ENCODE measurements around the gene KLHL8.

Gene KLHL8

GRCh38 chr4:87216469-87216868, 3.9 kb downstream of the KLHL8 start:
- Mint-ChIP-seq H3K4me3 (no peak overlapping the region), H3K27me3 (no peaks in the 10 kb centered on the region), H3K27ac (no peak overlapping the region), H3K9me3 (no peaks in the 10 kb centered on the region), H3K36me3 (peaks cover 3% of the 10 kb centered on the region), H3K4me1 (peaks cover 16% of the 10 kb centered on the region)
- no peak for DNase-seq
- CTCF ChIA-PET = no interaction called here

- Mint-ChIP-seq H3K4me1 (peaks cover 19% of the 10 kb centered on the region), H3K4me3 (no peak overlapping the region), H3K36me3 (peaks cover 3% of the 10 kb centered on the region), H3K27me3 (no peaks in the 10 kb centered on the region), H3K27ac (no peak overlapping the region), H3K9me3 (no peaks in the 10 kb centered on the region)
- CTCF ChIA-PET = no interaction called here
- no peak for DNase-seq
Observed at GRCh38 chr4:87213421-87214075, 6.9 kb downstream of the KLHL8 start.

GRCh38 chr4:87211249-87211952, 9.0 kb downstream of the KLHL8 start:
- H3K4me1 Mint-ChIP-seq = peaks cover 14% of the 10 kb centered on the region
- no peaks in the 10 kb centered on the region for H3K9me3 Mint-ChIP-seq
- DNase-seq = no peak
- CTCF ChIA-PET = interaction anchor here (0.9 kb wide), 1 partner anchor 8 kb away, joined by 4 read pairs; no protein-coding TSS in a partner anchor
- H3K27ac Mint-ChIP-seq = no peak overlapping the region
- H3K4me3 Mint-ChIP-seq = no peak overlapping the region
- H3K36me3 Mint-ChIP-seq = peaks cover 10% of the 10 kb centered on the region
- no peaks in the 10 kb centered on the region for H3K27me3 Mint-ChIP-seq

- Mint-ChIP-seq H3K27ac (peak overlapping the region; percentile 69), H3K27me3 (no peaks in the 10 kb centered on the region), H3K9me3 (no peaks in the 10 kb centered on the region), H3K36me3 (peaks cover 9% of the 10 kb centered on the region), H3K4me1 (peaks cover 13% of the 10 kb centered on the region), H3K4me3 (peak overlapping the region; percentile 47)
- CTCF ChIA-PET = interaction anchor here (1.3 kb wide), 1 partner anchor 27 kb away, joined by 3 read pairs; no protein-coding TSS in a partner anchor
- DNase-seq = peak; percentile 60
Observed at GRCh38 chr4:87209696-87210095, 10.7 kb downstream of the KLHL8 start.

- H3K36me3 Mint-ChIP-seq = peaks cover 12% of the 10 kb centered on the region
- no peak overlapping the region for H3K4me3 Mint-ChIP-seq
- peak overlapping the region; percentile 70 for H3K27ac Mint-ChIP-seq
- no peak for DNase-seq
- no peaks in the 10 kb centered on the region for H3K27me3 Mint-ChIP-seq
- peaks cover 13% of the 10 kb centered on the region for H3K4me1 Mint-ChIP-seq
- H3K9me3 Mint-ChIP-seq = no peaks in the 10 kb centered on the region
- CTCF ChIA-PET = no interaction called here
Observed at GRCh38 chr4:87209182-87209581, 11.2 kb downstream of the KLHL8 start.

- Mint-ChIP-seq H3K4me3 (no peak overlapping the region), H3K4me1 (peaks cover 5% of the 10 kb centered on the region), H3K27me3 (no peaks in the 10 kb centered on the region), H3K9me3 (peaks cover 15% of the 10 kb centered on the region), H3K27ac (no peak overlapping the region), H3K36me3 (peaks cover 18% of the 10 kb centered on the region)
- CTCF ChIA-PET = interaction anchor here (0.6 kb wide), 1 partner anchor 54 kb away, joined by 3 read pairs; no protein-coding TSS in a partner anchor
- no peak for DNase-seq
Observed at GRCh38 chr4:87204559-87204958, 15.9 kb downstream of the KLHL8 start.

DNA sequence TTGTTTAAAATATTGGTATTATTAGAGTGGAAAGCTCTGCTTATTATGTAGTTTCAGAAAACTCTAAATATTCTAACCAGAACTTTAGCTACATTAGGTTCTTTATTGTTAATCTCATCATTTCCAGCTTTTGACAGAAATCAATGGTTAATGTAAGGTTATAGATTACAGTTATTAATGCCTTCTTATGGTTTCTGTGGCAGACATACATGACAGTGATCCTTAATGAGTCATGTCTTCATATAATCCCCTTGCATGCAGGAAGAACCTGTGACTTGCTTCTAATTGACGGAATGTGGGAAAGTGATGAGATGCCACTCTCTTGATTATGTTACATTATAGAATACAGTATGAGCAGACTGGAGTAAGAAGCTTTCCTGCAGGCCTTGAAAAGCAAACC, 23.5 kb downstream of the KLHL8 start:
- H3K27ac Mint-ChIP-seq = no peak overlapping the region
- no peak overlapping the region for H3K4me3 Mint-ChIP-seq
- CTCF ChIA-PET = interaction anchor here (0.9 kb wide), 2 partner anchors 9 to 47 kb away, joined by 3 read pairs; no protein-coding TSS in a partner anchor
- no peaks in the 10 kb centered on the region for H3K27me3 Mint-ChIP-seq
- no peaks in the 10 kb centered on the region for H3K36me3 Mint-ChIP-seq
- H3K9me3 Mint-ChIP-seq = no peaks in the 10 kb centered on the region
- no peak for DNase-seq
- H3K4me1 Mint-ChIP-seq = peaks cover 2% of the 10 kb centered on the region

DNA sequence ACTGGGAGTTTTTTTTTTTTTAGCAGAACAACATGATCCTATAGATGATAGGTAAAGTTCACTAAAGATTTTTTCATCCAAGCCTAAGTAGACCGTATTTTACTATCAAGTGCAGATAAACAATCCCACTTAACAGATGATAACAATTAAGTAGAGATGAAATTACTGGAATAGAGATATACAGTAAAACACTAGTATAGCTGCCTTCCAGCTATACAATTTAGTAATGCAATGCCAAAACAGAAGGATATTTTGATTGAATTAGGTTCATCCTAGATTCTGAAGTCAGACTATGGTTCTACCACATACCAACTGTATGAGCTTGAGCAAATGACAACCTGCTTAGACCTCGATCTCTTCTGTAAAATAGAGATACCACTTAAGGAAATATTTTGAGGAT, 24.3 kb downstream of the KLHL8 start:
- no peaks in the 10 kb centered on the region for H3K27me3 Mint-ChIP-seq
- H3K36me3 Mint-ChIP-seq = no peaks in the 10 kb centered on the region
- CTCF ChIA-PET = interaction anchor here (0.9 kb wide), 1 partner anchor 46 kb away, joined by 3 read pairs; no protein-coding TSS in a partner anchor
- DNase-seq = no peak
- no peaks in the 10 kb centered on the region for H3K9me3 Mint-ChIP-seq
- no peak overlapping the region for H3K4me3 Mint-ChIP-seq
- H3K4me1 Mint-ChIP-seq = peaks cover 2% of the 10 kb centered on the region
- no peak overlapping the region for H3K27ac Mint-ChIP-seq

- H3K9me3 Mint-ChIP-seq = no peaks in the 10 kb centered on the region
- H3K4me3 Mint-ChIP-seq = no peak overlapping the region
- DNase-seq = no peak
- no peak overlapping the region for H3K27ac Mint-ChIP-seq
- CTCF ChIA-PET = no interaction called here
- peaks cover under 1% of the 10 kb centered on the region for H3K4me1 Mint-ChIP-seq
- no peaks in the 10 kb centered on the region for H3K36me3 Mint-ChIP-seq
- no peaks in the 10 kb centered on the region for H3K27me3 Mint-ChIP-seq
Observed at GRCh38 chr4:87193958-87194675, 26.3 kb downstream of the KLHL8 start.

DNA sequence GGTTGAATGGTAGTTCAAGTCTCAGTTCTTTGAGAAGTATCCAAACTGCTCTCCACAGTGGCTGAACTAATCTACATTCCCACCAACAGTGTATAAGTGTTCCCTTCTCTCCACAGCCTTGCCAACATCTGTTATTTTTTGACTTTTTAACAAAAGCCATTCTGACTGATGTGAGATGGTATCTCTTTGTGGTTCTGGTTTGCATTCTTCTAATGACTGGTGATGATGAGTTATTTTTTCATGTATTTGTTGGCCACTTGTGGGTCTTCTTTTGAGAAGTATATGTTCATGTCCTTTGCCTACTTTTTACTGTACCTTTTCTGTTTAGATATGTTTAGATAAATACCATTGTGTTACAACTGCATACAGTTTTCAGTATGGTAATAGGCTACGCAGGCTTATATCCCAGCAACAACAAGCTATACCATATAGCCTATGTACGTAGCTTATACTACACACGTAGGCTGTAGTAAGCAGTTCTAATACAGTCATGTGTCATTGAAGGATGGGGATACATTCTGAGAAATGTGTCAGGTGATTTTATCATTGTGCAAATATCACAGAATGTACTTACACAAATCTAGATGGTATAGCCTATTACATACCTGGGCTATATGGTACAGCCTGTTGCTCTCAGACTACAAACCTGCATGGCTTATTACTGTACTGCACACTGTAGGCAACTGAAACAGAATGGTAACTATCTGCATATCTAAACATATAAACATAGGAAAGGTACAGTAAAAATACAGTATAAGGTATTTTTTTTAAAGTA, 28.1 kb downstream of the KLHL8 start:
- DNase-seq = no peak
- Mint-ChIP-seq H3K27ac (no peak overlapping the region), H3K27me3 (no peaks in the 10 kb centered on the region), H3K4me1 (no peaks in the 10 kb centered on the region), H3K4me3 (no peak overlapping the region), H3K36me3 (no peaks in the 10 kb centered on the region), H3K9me3 (no peaks in the 10 kb centered on the region)
- CTCF ChIA-PET = no interaction called here

- CTCF ChIA-PET = no interaction called here
- no peaks in the 10 kb centered on the region for H3K36me3 Mint-ChIP-seq
Observed at GRCh38 chr4:87188932-87189331, 31.5 kb downstream of the KLHL8 start.

GRCh38 chr4:87188048-87188447, 32.4 kb downstream of the KLHL8 start:
- H3K27me3 Mint-ChIP-seq = no peaks in the 10 kb centered on the region
- no peaks in the 10 kb centered on the region for H3K9me3 Mint-ChIP-seq
- no peak overlapping the region for H3K27ac Mint-ChIP-seq
- H3K36me3 Mint-ChIP-seq = no peaks in the 10 kb centered on the region
- no peaks in the 10 kb centered on the region for H3K4me1 Mint-ChIP-seq
- DNase-seq = no peak
- no peak overlapping the region for H3K4me3 Mint-ChIP-seq
- CTCF ChIA-PET = interaction anchor here (0.7 kb wide), 1 partner anchor 9 kb away, joined by 3 read pairs; no protein-coding TSS in a partner anchor

More at GRCh38 chr4:87188932-87189331, 31.5 kb downstream of the KLHL8 start:
- no peaks in the 10 kb centered on the region for H3K4me1 Mint-ChIP-seq
- no peaks in the 10 kb centered on the region for H3K9me3 Mint-ChIP-seq
- no peak overlapping the region for H3K27ac Mint-ChIP-seq
- H3K4me3 Mint-ChIP-seq = no peak overlapping the region
- H3K27me3 Mint-ChIP-seq = no peaks in the 10 kb centered on the region
- no peak for DNase-seq

- DNase-seq = no peak
- no peaks in the 10 kb centered on the region for H3K9me3 Mint-ChIP-seq
- H3K36me3 Mint-ChIP-seq = no peaks in the 10 kb centered on the region
- CTCF ChIA-PET = no interaction called here
- H3K27me3 Mint-ChIP-seq = no peaks in the 10 kb centered on the region
- H3K27ac Mint-ChIP-seq = no peak overlapping the region
- H3K4me1 Mint-ChIP-seq = no peaks in the 10 kb centered on the region
- no peak overlapping the region for H3K4me3 Mint-ChIP-seq
Observed at GRCh38 chr4:87185146-87185870, 35.1 kb downstream of the KLHL8 start.

Measured in activated naive CD4-positive, alpha-beta T cell treated with anti-CD3 and anti-CD28 coated beads, Interleukin-2, amount 10 ng/mL, durations not matched to agents 7 days and 5 days (primary cell).